ENCODE results near the gene FLRT1. TPM values are rescaled to one million over a fixed set of nuclear protein-coding genes. Genes with fewer than 3 reads are reported as not detected.

FLRT1 gene
- total RNA-seq, 1 experiment from 2014 or later: 0.31 TPM

- no CpG with 5 or more reads among the region's 28 CpGs for WGBS (ENCODE audit: extremely low coverage, insufficient read length, low lambda C conversion rate)
- H3K4me2 ChIP-seq (ENCODE audit: insufficient read depth, insufficient read length, low read length): no peak overlapping the region
- H3K27ac Mint-ChIP-seq: no peak overlapping the region
Observed at GRCh38 chr11:64083398-64084080, 47.8 kb downstream of the FLRT1 start.

More at GRCh38 chr11:64083398-64084080, 47.8 kb downstream of the FLRT1 start:
- Histone ChIP-seq H2BK12ac (ENCODE audit: insufficient read length, low read depth, low read length) (no peak overlapping the region), H4K8ac (replicated peaks; ENCODE audit: insufficient read length, low read depth, low read length) (no peak overlapping the region), H3K79me2 (ENCODE audit: insufficient read depth, low read length) (no peaks in the 10 kb centered on the region), H3K23me2 (ENCODE audit: insufficient read length, low read depth, low read length, poor library complexity, severe bottlenecking) (no peaks in the 10 kb centered on the region), H4K91ac (ENCODE audit: insufficient read length, low read depth, low read length) (no peak overlapping the region), H3K4ac (ENCODE audit: low read depth, low read length) (no peak overlapping the region), H4K5ac (ENCODE audit: insufficient read length, low read depth, low read length) (no peak overlapping the region), H3K14ac (ENCODE audit: insufficient read depth, low read length) (no peak overlapping the region), H3K79me1 (ENCODE audit: insufficient read depth, low read depth, low read length, poor library complexity, severe bottlenecking) (no peaks in the 10 kb centered on the region), H2BK5ac (ENCODE audit: insufficient read length, low read length) (no peak overlapping the region), H3T11ph (ENCODE audit: low read length) (no peak overlapping the region), H3K56ac (ENCODE audit: insufficient read length, low read depth, low read length) (no peak overlapping the region), H2BK15ac (ENCODE audit: low read depth, low read length) (no peak overlapping the region), H3K23ac (ENCODE audit: insufficient read length, low read depth, low read length) (no peak overlapping the region), H3K27me3 (ENCODE audit: insufficient read depth, low read length) (no peaks in the 10 kb centered on the region; the same call in 1 of the 2 replicates), H3K18ac (ENCODE audit: insufficient read length, low read depth, low read length) (no peak overlapping the region), H3K9ac (ENCODE audit: extremely low read depth, insufficient read length, low read length) (no peak overlapping the region), H2BK120ac (ENCODE audit: low read depth, low read length, poor library complexity, severe bottlenecking) (no peak overlapping the region), H3K4me1 (ENCODE audit: insufficient read depth, low read length) (no peaks in the 10 kb centered on the region), H2BK20ac (ENCODE audit: low read depth, low read length, poor library complexity, severe bottlenecking) (no peak overlapping the region), H2AFZ (ENCODE audit: low read length) (no peak overlapping the region), H3K9me3 (ENCODE audit: control insufficient read depth, low read depth, low read length) (no peaks in the 10 kb centered on the region), H4K20me1 (ENCODE audit: control insufficient read depth, insufficient read depth, insufficient read length) (no peaks in the 10 kb centered on the region), H2AK5ac (ENCODE audit: insufficient read length, low read length) (no peak overlapping the region), H3K27ac (ENCODE audit: insufficient read length, low read depth, low read length) (no peak overlapping the region)
- Mint-ChIP-seq H3K4me1 (peaks cover 5 to 21% of the 10 kb centered on the region in 2 experiments), H3K4me3 (no peak overlapping the region), H3K27me3 (ENCODE audit: low read depth) (peaks cover 64% of the 10 kb centered on the region), H3K9me3 (no peaks in the 10 kb centered on the region), H3K36me3 (ENCODE audit: insufficient read depth in 1 of 3, low read depth in 3 of 3) (no peaks in the 10 kb centered on the region)
- no peak for DNase-seq
- TF ChIP-seq CTCF (conservative IDR thresholded peaks at IDR 0.05): no peak

Measured in H9 (cell line).